ENCODE results near the gene L3MBTL2.

The L3MBTL2 gene

DNA sequence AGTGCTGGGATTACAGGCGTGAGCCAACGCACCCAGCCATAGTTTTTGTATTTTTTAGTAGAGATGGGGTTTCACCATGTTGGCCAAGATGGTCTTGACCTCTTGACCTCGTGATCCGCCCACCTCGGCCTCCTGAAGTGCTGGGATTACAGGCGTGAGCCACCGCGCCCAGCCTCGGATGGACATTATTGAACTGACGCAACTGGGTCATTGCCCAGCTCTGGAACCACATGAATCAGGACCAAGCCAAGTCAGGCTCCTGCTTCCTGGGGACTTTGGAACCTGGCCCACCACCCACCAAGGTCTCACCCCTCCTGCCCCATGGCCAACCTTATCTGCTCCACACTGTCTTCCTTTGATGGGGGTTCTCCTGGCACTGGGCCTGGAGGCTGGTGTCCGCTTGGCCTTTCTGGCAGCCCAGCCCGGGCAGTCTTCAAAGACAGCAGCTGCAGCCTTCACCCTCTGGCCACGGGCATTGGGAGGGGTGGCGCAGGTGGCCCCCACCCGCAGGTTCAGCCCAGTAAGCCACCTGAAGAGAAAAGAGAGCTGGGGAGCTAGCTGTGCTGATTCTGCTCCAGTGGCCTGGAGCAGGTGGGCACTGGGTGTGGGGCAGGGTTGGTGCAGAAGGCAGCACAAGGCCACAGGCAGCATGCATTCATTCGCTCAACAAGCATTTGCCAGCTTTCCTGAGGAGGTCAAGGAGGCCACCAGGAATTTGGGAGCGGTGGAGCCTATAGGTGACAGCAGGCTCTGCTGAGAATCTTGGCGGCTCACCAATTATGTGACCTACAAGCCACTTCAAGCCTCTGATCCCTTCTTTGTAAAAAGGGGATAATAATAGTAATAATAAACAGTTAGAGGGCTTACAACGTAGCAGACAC lies 29.9 kb downstream of the L3MBTL2 start:
- no peak for TF ChIP-seq ZNF701 (tag by site-specific recombination; IDR thresholded peaks at IDR 0.05)
- TF ChIP-seq ZNF354C (tag by site-specific recombination; IDR thresholded peaks at IDR 0.05; ENCODE audit: borderline replicate concordance, low read depth): no peak
- TF ChIP-seq GLIS1 (tag by site-specific recombination; IDR thresholded peaks at IDR 0.05): no peak
- TF ChIP-seq ZNF350 (tag by site-specific recombination; IDR thresholded peaks at IDR 0.05): no peak
- no peak for TF ChIP-seq SP2 (tag by site-specific recombination; IDR thresholded peaks at IDR 0.05)
- TF ChIP-seq ZNF292 (tag by site-specific recombination; IDR thresholded peaks at IDR 0.05; ENCODE audit: borderline replicate concordance, low read depth): no peak
- peak; percentile 78 for TF ChIP-seq BCL11B (tag by site-specific recombination; IDR thresholded peaks at IDR 0.05; ENCODE audit: low read depth)
- no peak for TF ChIP-seq TCF7L2 (IDR thresholded peaks at IDR 0.05; ENCODE audit: borderline replicate concordance, low read depth, low read length)
- no peak for TF ChIP-seq ZNF747 (tag by site-specific recombination; IDR thresholded peaks at IDR 0.05)
- TF ChIP-seq GFI1B (tag by site-specific recombination; IDR thresholded peaks at IDR 0.05): no peak
- TF ChIP-seq ZFHX2 (tag by site-specific recombination; conservative IDR thresholded peaks at IDR 0.05): 0 out of 2 replicates have a peak, but pooled peaks have one; percentile 9
- TF ChIP-seq ZNF510 (tag by site-specific recombination; IDR thresholded peaks at IDR 0.05; ENCODE audit: insufficient replicate concordance): no peak
- no peak for TF ChIP-seq ZNF624 (tag by site-specific recombination; IDR thresholded peaks at IDR 0.05)
- no peak for TF ChIP-seq BCL11A (tag by site-specific recombination; IDR thresholded peaks at IDR 0.05; ENCODE audit: low read depth)
- no peak for TF ChIP-seq OSR2 (tag by site-specific recombination; IDR thresholded peaks at IDR 0.05)
- Histone ChIP-seq H3K4me1 (ENCODE audit: control insufficient read depth, insufficient read depth, low read length) (peaks cover 3% of the 10 kb centered on the region; the same call in 1 of the 2 replicates), H3K27ac (ENCODE audit: extremely low read depth, low read depth, low read length) (0 out of 2 replicates have a peak overlapping the region, but pooled peaks have one; percentile 8), H3K36me3 (ENCODE audit: control insufficient read depth in 2 of 2, insufficient read depth in 1 of 2, low read length in 2 of 2) (peaks cover 0 to 17% of the 10 kb centered on the region in 2 experiments; a peak in 1 of 3 replicates), H3K9me3 (ENCODE audit: control insufficient read depth, insufficient read depth, low read depth, low read length) (no peaks in the 10 kb centered on the region), H3K4me3 (ENCODE audit: low read depth, low read length) (no peak overlapping the region)
- ChIA-PET POLR2A (no interaction called here), CTCF (interaction anchor here (0.6 to 0.8 kb wide), 2 partner anchors 9 to 312 kb away, joined by 3 to 4 read pairs; no protein-coding TSS in a partner anchor)

GRCh38 chr22:41237036-41237706 lies 32.1 kb downstream of the L3MBTL2 start:
- no peak overlapping the region for H3K4me3 ChIP-seq (ENCODE audit: low read depth, low read length)
- POLR2A ChIA-PET: interaction anchor here (0.6 to 1.6 kb wide), 9 partner anchors 11 to 352 kb away, joined by 3 to 5 read pairs (median 3); partner anchors contain the start of genes PMM1 and RANGAP1
- no peak for TF ChIP-seq ZNF433 (tag by site-specific recombination; IDR thresholded peaks at IDR 0.05; ENCODE audit: low read depth)
- TF ChIP-seq PRDM2 (tag by site-specific recombination; IDR thresholded peaks at IDR 0.05; ENCODE audit: borderline replicate concordance): no peak
- TF ChIP-seq BCL11B (tag by site-specific recombination; IDR thresholded peaks at IDR 0.05; ENCODE audit: low read depth): no peak
- TF ChIP-seq ZBTB1 (tag by site-specific recombination; IDR thresholded peaks at IDR 0.05): no peak
- TF ChIP-seq ZNF416 (tag by site-specific recombination; IDR thresholded peaks at IDR 0.05): no peak
- TF ChIP-seq ZNF837 (tag by site-specific recombination; IDR thresholded peaks at IDR 0.05): no peak
- TF ChIP-seq ZNF19 (tag by site-specific recombination; IDR thresholded peaks at IDR 0.05; ENCODE audit: low read depth): no peak
- TF ChIP-seq ZBTB48 (tag by site-specific recombination; IDR thresholded peaks at IDR 0.05): no peak
- no peak for TF ChIP-seq ZNF211 (tag by site-specific recombination; IDR thresholded peaks at IDR 0.05; ENCODE audit: low read depth)
- no peak for TF ChIP-seq ZNF239 (tag by site-specific recombination; IDR thresholded peaks at IDR 0.05)
- no peak for TF ChIP-seq AEBP2 (tag by site-specific recombination; IDR thresholded peaks at IDR 0.05; ENCODE audit: borderline replicate concordance)

More at GRCh38 chr22:41237036-41237706, 32.1 kb downstream of the L3MBTL2 start:
- CTCF ChIA-PET: interaction anchor here (0.5 to 2.5 kb wide), 27 partner anchors 9 to 371 kb away, joined by 3 to 49 read pairs (median 3); partner anchors contain the start of genes RBX1 and TOB2
- Histone ChIP-seq H3K36me3 (ENCODE audit: control insufficient read depth in 2 of 2, insufficient read depth in 1 of 2, low read length in 2 of 2) (no peaks in the 10 kb centered on the region; a peak in 1 of 3 replicates), H3K27ac (ENCODE audit: extremely low read depth, low read depth, low read length) (no peak overlapping the region), H3K4me1 (ENCODE audit: control insufficient read depth, insufficient read depth, low read length) (peaks cover 3% of the 10 kb centered on the region; the same call in 1 of the 2 replicates), H3K9me3 (ENCODE audit: control insufficient read depth, insufficient read depth, low read depth, low read length) (no peaks in the 10 kb centered on the region)
